ENCODE results near the gene TMEM247.

Gene TMEM247

GRCh38 chr2:46504685-46505471, 25.5 kb downstream of the TMEM247 start:
- Histone ChIP-seq H3K27me3 (no peaks in the 10 kb centered on the region), H3K27ac (no peak overlapping the region), H3K4me1 (ENCODE audit: control insufficient read depth in 1 of 2, insufficient read depth in 1 of 2, low read depth in 1 of 2, low read length in 1 of 2) (peaks cover 0 to 6% of the 10 kb centered on the region in 2 experiments), H3K4me3 (ENCODE audit: low read depth in 1 of 2, low read length in 1 of 2) (no peak overlapping the region), H3K9me3 (no peaks in the 10 kb centered on the region), H3K36me3 (no peaks in the 10 kb centered on the region)
- TF ChIP-seq CTCF (IDR thresholded peaks at IDR 0.05) = no peak

- no peak for TF ChIP-seq CTCF (IDR thresholded peaks at IDR 0.05)
- no peaks in the 10 kb centered on the region for H3K36me3 ChIP-seq
- H3K27ac ChIP-seq = no peak overlapping the region
- H3K4me3 ChIP-seq (ENCODE audit: low read depth in 1 of 2, low read length in 1 of 2) = no peak overlapping the region
- H3K4me1 ChIP-seq (ENCODE audit: control insufficient read depth in 1 of 2, insufficient read depth in 1 of 2, low read depth in 1 of 2, low read length in 1 of 2) = peaks cover 0 to under 1% of the 10 kb centered on the region in 2 experiments
- H3K27me3 ChIP-seq = no peaks in the 10 kb centered on the region
- no peaks in the 10 kb centered on the region for H3K9me3 ChIP-seq
Measured at GRCh38 chr2:46505472-46505783, 26.1 kb downstream of the TMEM247 start.

GRCh38 chr2:46506131-46506706, 26.9 kb downstream of the TMEM247 start:
- Histone ChIP-seq H3K9me3 (no peaks in the 10 kb centered on the region), H3K27me3 (no peaks in the 10 kb centered on the region), H3K4me3 (ENCODE audit: low read depth in 1 of 2, low read length in 1 of 2) (no peak overlapping the region), H3K36me3 (no peaks in the 10 kb centered on the region), H3K4me1 (ENCODE audit: control insufficient read depth in 1 of 2, insufficient read depth in 1 of 2, low read depth in 1 of 2, low read length in 1 of 2) (no peaks in the 10 kb centered on the region), H3K27ac (no peak overlapping the region)
- no peak for TF ChIP-seq CTCF (IDR thresholded peaks at IDR 0.05)

GRCh38 chr2:46508312-46508711, 28.9 kb downstream of the TMEM247 start:
- Histone ChIP-seq H3K27me3 (no peaks in the 10 kb centered on the region), H3K36me3 (no peaks in the 10 kb centered on the region), H3K27ac (no peak overlapping the region), H3K4me1 (ENCODE audit: control insufficient read depth in 1 of 2, insufficient read depth in 1 of 2, low read depth in 1 of 2, low read length in 1 of 2) (no peaks in the 10 kb centered on the region), H3K9me3 (no peaks in the 10 kb centered on the region), H3K4me3 (ENCODE audit: low read depth in 1 of 2, low read length in 1 of 2) (no peak overlapping the region)
- TF ChIP-seq CTCF (IDR thresholded peaks at IDR 0.05) = no peak

GRCh38 chr2:46508759-46509158, 29.4 kb downstream of the TMEM247 start:
- Histone ChIP-seq H3K27me3 (no peaks in the 10 kb centered on the region), H3K4me3 (ENCODE audit: low read depth in 1 of 2, low read length in 1 of 2) (no peak overlapping the region), H3K36me3 (no peaks in the 10 kb centered on the region), H3K9me3 (no peaks in the 10 kb centered on the region), H3K27ac (no peak overlapping the region), H3K4me1 (ENCODE audit: control insufficient read depth in 1 of 2, insufficient read depth in 1 of 2, low read depth in 1 of 2, low read length in 1 of 2) (no peaks in the 10 kb centered on the region)
- TF ChIP-seq CTCF (IDR thresholded peaks at IDR 0.05) = no peak
